ENCODE measurements around the gene TNK2.
"Not testable (repeated sequence)": the region's sequence is repeated elsewhere in the genome, so short reads cannot be mapped to it uniquely, and the experiment has no call there.

TNK2 gene

GRCh38 chr3:195850857-195851543 lies 57.4 kb downstream of the TNK2 start:
- peak; percentile 93 for DNase-seq (ENCODE audit: low spot score)

- peak; percentile 60 for DNase-seq (ENCODE audit: low spot score)
Observed at GRCh38 chr3:195849322-195850074, 58.9 kb downstream of the TNK2 start.

GRCh38 chr3:195847055-195847950 lies 61.0 kb downstream of the TNK2 start:
- peak; percentile 75 for DNase-seq (ENCODE audit: low spot score)

GRCh38 chr3:195845483-195845882 lies 62.9 kb downstream of the TNK2 start:
- no peak for DNase-seq (ENCODE audit: low spot score)

GRCh38 chr3:195844671-195845218 lies 63.6 kb downstream of the TNK2 start:
- no peak for DNase-seq (ENCODE audit: low spot score)

GRCh38 chr3:195839260-195840010 lies 68.9 kb downstream of the TNK2 start:
- no peak for DNase-seq (ENCODE audit: low spot score)

GRCh38 chr3:195838714-195839113 lies 69.6 kb downstream of the TNK2 start:
- DNase-seq (ENCODE audit: low spot score) = no peak

- no peak for DNase-seq (ENCODE audit: low spot score)
Observed at GRCh38 chr3:195836476-195837135, 71.7 kb downstream of the TNK2 start.

- DNase-seq (ENCODE audit: low spot score) = no peak
Observed at GRCh38 chr3:195835791-195836190, 72.6 kb downstream of the TNK2 start.

GRCh38 chr3:195834675-195835583 lies 73.4 kb downstream of the TNK2 start:
- no peak for DNase-seq (ENCODE audit: low spot score)

GRCh38 chr3:195829897-195830254 lies 78.5 kb downstream of the TNK2 start:
- no peak for DNase-seq (ENCODE audit: low spot score)

- DNase-seq (ENCODE audit: low spot score) = no peak
Observed at GRCh38 chr3:195828762-195829161, 79.6 kb downstream of the TNK2 start.

GRCh38 chr3:195825857-195826804 lies 82.2 kb downstream of the TNK2 start:
- no peak for DNase-seq (ENCODE audit: low spot score)

GRCh38 chr3:195825191-195825588 lies 83.2 kb downstream of the TNK2 start:
- DNase-seq (ENCODE audit: low spot score) = no peak

GRCh38 chr3:195824425-195825190 lies 83.7 kb downstream of the TNK2 start:
- not testable (repeated sequence) for DNase-seq (ENCODE audit: low spot score)

- no peak for DNase-seq (ENCODE audit: low spot score)
Observed at GRCh38 chr3:195823999-195824398, 84.4 kb downstream of the TNK2 start.

GRCh38 chr3:195823280-195823679 lies 85.1 kb downstream of the TNK2 start:
- DNase-seq (ENCODE audit: low spot score) = no peak

- no peak for DNase-seq (ENCODE audit: low spot score)
Observed at GRCh38 chr3:195822131-195822696, 86.1 kb downstream of the TNK2 start.

All from hepatic stellate cell (primary cell).